GM23338 (cell line): ENCODE measurements around the gene PMEL. TPM values are rescaled to one million over a fixed set of nuclear protein-coding genes. Genes with fewer than 3 reads are reported as not detected.

Experiments
- ATAC-seq: fragments of 200-7000 bp; cut with Tn5 transposase; 3 replicates; pipeline ENCODE4 v1.9.1; 2020
- DNase-seq: peaks from one replicate; pipeline ENCODE4 v3.0.0-alpha.2; 2015; ENCODE audit warnings: low spot score
- H2AFZ ChIP-seq: fragments of 200-600 bp; sonication (generic); 2 replicates; pipeline ENCODE4 v1.8.0; 2016; ENCODE audit warnings: antibody characterized with exemption, mild to moderate bottlenecking, moderate library complexity
- H3F3A ChIP-seq: fragments of 200-600 bp; sonication (generic); replicated peaks from 2 replicates; pipeline ENCODE4 v1.8.0; 2017; ENCODE audit warnings: antibody characterized with exemption, mixed run types, low read depth
- H3K27ac ChIP-seq: fragments of 200-600 bp; sonication (generic); 2 replicates; pipeline ENCODE4 v1.6.1; 2016; ENCODE audit warnings: low read depth
- H3K27me3 ChIP-seq: fragments of 200-600 bp; sonication (generic); 2 replicates; pipeline ENCODE4 v1.8.0; 2016; ENCODE audit warnings: mild to moderate bottlenecking, mixed run types, moderate library complexity; ENCODE audit not compliant: insufficient read depth
- H3K36me3 ChIP-seq: fragments of 200-600 bp; sonication (generic); 2 replicates; pipeline ENCODE4 v1.8.0; 2016; ENCODE audit warnings: mild to moderate bottlenecking; ENCODE audit not compliant: insufficient read depth
- H3K4me1 ChIP-seq: fragments of 200-600 bp; sonication (generic); 2 replicates; pipeline ENCODE4 v1.8.0; 2016; ENCODE audit warnings: mild to moderate bottlenecking, moderate library complexity; ENCODE audit not compliant: insufficient read depth
- H3K4me2 ChIP-seq: fragments of 200-600 bp; sonication (generic); 2 replicates; pipeline ENCODE4 v1.7.1; 2017; ENCODE audit warnings: mixed run types
- H3K4me3 ChIP-seq: fragments of 200-600 bp; sonication (generic); 2 replicates; pipeline ENCODE4 v1.6.1; 2016; ENCODE audit warnings: mixed run types
- H3K79me2 ChIP-seq: fragments of 200-600 bp; sonication (generic); replicated peaks from 2 replicates; pipeline ENCODE4 v1.8.0; 2017; ENCODE audit warnings: mild to moderate bottlenecking; ENCODE audit not compliant: insufficient read depth
- H3K9me2 ChIP-seq: fragments of 200-600 bp; sonication (generic); 2 replicates; pipeline ENCODE4 v1.8.0; 2017; ENCODE audit not compliant: insufficient read depth
- H4K20me1 ChIP-seq: fragments of 200-600 bp; sonication (generic); replicated peaks from 2 replicates; pipeline ENCODE4 v1.8.0; 2017; ENCODE audit warnings: mild to moderate bottlenecking; ENCODE audit not compliant: insufficient read depth
- H3K27ac Mint-ChIP-seq: 2 replicates; pipeline ENCODE4 v1.8.0; 2020; ENCODE audit warnings: inconsistent platforms, mild to moderate bottlenecking, moderate library complexity, mixed read lengths
- H3K27me3 Mint-ChIP-seq: 3 replicates; pipeline ENCODE4 v1.8.0; 2022; ENCODE audit warnings: low read depth, mild to moderate bottlenecking, moderate library complexity, mixed read lengths, inconsistent platforms; ENCODE audit not compliant: insufficient read depth, poor library complexity
- H3K36me3 Mint-ChIP-seq: 3 replicates; pipeline ENCODE4 v1.8.0; 2021; ENCODE audit warnings: low read depth, mild to moderate bottlenecking, inconsistent platforms, moderate library complexity, mixed read lengths
- H3K4me1 Mint-ChIP-seq: 3 replicates; pipeline ENCODE4 v1.8.0; 2020; ENCODE audit warnings: mild to moderate bottlenecking, inconsistent platforms, mixed read lengths
- H3K4me3 Mint-ChIP-seq: 3 replicates; pipeline ENCODE4 v1.8.0; 2021; ENCODE audit warnings: moderate library complexity, mild to moderate bottlenecking, inconsistent platforms, mixed read lengths
- H3K9me3 Mint-ChIP-seq: 3 replicates; pipeline ENCODE4 v1.8.0; 2020; ENCODE audit warnings: moderate library complexity, mild to moderate bottlenecking, inconsistent platforms, mixed read lengths
- CREB1 ChIP-seq: fragments of 250-450 bp; sonication (Bioruptor Pico); IDR thresholded peaks from 2 replicates; pipeline ENCODE4 v1.5.0; 2020; ENCODE audit warnings: low read depth, mild to moderate bottlenecking, moderate library complexity
- EZH2 ChIP-seq: fragments of 200-600 bp; sonication (generic); IDR thresholded peaks from one replicate; pipeline ENCODE4 v1.8.0; 2017; ENCODE audit warnings: antibody characterized with exemption, mild to moderate bottlenecking, low read depth; ENCODE audit not compliant: unreplicated experiment
- EZH2phosphoT487 ChIP-seq: fragments of 200-600 bp; sonication (generic); IDR thresholded peaks from one replicate; pipeline ENCODE4 v1.8.1; 2018; ENCODE audit warnings: antibody characterized with exemption; ENCODE audit not compliant: unreplicated experiment
- NANOG ChIP-seq: IDR thresholded peaks from 2 replicates; pipeline ENCODE4 v1.6.1; 2016; ENCODE audit warnings: antibody characterized with exemption, borderline replicate concordance
- POLR2AphosphoS5 ChIP-seq: IDR thresholded peaks from 2 replicates; pipeline ENCODE4 v1.6.1; 2016; ENCODE audit warnings: antibody characterized with exemption, low read depth
- STAT1 ChIP-seq: IDR thresholded peaks from one replicate; pipeline ENCODE4 v1.6.1; 2016; ENCODE audit warnings: antibody characterized with exemption; ENCODE audit not compliant: unreplicated experiment
- ZNF331 ChIP-seq: fragments of 250-450 bp; sonication (Bioruptor Pico); IDR thresholded peaks from 2 replicates; pipeline ENCODE4 v1.5.0; 2020; ENCODE audit warnings: low read depth, mild to moderate bottlenecking, moderate library complexity
- polyA plus RNA-seq: library from polyadenylated mRNA; unstranded; fragments of >200 nt; fragmentation: Nextera tagmentation; extraction: Ambion mirVana; gene quantifications from 2 replicates; pipeline ENCODE4 v1.2.1, GENCODE V29; 2016
- total RNA-seq: library from RNA; depleted of rRNA; stranded (reverse); fragments of >200 nt; shearing (Covaris generic); gene quantifications from 2 replicates; pipeline ENCODE4 v1.2.3, GENCODE V29; 2014
- TF ChIP-seq, protein P1 (sequence below), 2 experiments: fragments of 200-600 bp in 1 of 2; sonication (generic) in 1 of 2; conservative IDR thresholded peaks; 2 replicates each; pipeline versions ENCODE4 v1.5.1 to v1.6.1; 2016 to 2017; ENCODE audit warnings: antibody characterized with exemption in 2 of 2, low read depth in 2 of 2, mild to moderate bottlenecking in 2 of 2, moderate library complexity in 1 of 2
- TF ChIP-seq, protein P2 (sequence below): fragments of 250-450 bp; sonication (Bioruptor Pico); IDR thresholded peaks from 2 replicates; pipeline ENCODE4 v1.5.0; 2020; ENCODE audit warnings: mild to moderate bottlenecking, moderate library complexity

Gene PMEL
- total and polyA plus RNA-seq, 2 experiments from 2014 or later, result 68.1 to 108 TPM

DNA sequence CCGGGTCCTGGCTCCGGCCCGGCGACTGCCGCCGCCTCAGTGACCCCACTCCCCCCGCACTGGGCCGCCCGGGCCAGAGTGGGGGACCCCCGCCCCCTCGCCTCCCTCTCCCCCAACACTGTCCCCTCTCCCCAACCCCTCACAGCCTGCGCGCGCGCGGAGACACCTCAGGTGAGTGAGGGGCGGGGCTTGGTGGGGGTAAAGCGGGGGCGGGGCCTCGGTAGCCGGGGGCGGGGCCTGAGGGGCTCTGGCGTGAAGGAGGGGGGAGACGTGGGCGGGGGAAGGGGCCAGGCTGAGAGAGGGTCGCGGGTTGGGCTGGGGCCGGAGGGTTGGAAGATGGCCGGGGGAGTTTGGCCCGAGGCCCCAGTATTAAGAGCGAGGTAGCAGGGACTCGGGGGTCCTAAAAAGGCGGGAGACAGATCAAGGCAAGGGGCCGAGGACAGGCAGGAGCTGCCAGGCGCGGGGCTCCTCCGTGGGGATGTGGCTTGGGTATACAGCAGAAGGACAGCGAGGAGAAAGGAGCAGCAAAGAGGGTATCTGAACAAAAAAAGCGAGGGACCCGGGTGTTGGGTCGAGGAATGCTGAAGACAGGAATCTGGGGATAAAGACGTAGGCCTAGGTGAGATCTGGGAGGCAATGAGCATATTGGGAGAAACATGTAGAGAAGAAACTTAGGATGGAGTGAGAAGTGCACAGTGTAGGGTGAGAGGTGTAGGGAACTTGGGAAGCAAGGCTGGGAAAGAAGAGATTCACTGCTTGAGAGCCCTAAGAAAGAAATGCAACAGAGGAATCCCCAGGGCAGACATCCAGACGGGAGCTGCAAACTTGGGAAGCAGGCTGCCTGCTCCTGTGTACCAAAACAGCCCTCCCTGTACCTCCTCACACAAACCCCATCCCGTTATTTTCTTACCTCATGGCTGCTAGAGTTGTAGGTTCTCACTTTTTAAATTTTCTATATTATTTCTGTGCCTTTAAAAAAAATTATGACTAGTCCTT is 42.0 kb upstream of the PMEL start:
- H3K4me1 Mint-ChIP-seq, result peaks cover 9% of the 10 kb centered on the region
- Histone ChIP-seq H3K9me2 (no peaks in the 10 kb centered on the region), H4K20me1 (no peaks in the 10 kb centered on the region), H3K79me2 (no peaks in the 10 kb centered on the region), H2AFZ (peak overlapping the region; percentile 93), H3K36me3 (no peaks in the 10 kb centered on the region), H3K27me3 (no peaks in the 10 kb centered on the region), H3K27ac (peak overlapping the region; percentile 94), H3K4me1 (peaks cover 5% of the 10 kb centered on the region), H3F3A (0 out of 2 replicates have a peak, but pooled peaks cover 12% of the 10 kb centered on the region), H3K4me2 (peak overlapping the region; percentile 100), H3K4me3 (peak overlapping the region; percentile 93)
- ATAC-seq, result peak; percentile 83
- 0 out of 2 replicates have a peak, but pooled peaks have one; percentile 2 for TF ChIP-seq CREB1 (CRISPR knock-in tag)
- TF ChIP-seq POLR2AphosphoS5, result peak; percentile 23; the same call in 1 of the 2 replicates
- TF ChIP-seq EZH2phosphoT487, result no peak
- DNase-seq, result peak; percentile 95
- peak overlapping the region; percentile 96 for H3K27ac Mint-ChIP-seq
- peaks cover 21% of the 10 kb centered on the region for H3K36me3 Mint-ChIP-seq
- H3K9me3 Mint-ChIP-seq, result no peaks in the 10 kb centered on the region
- H3K27me3 Mint-ChIP-seq, result peaks cover 13% of the 10 kb centered on the region
- H3K4me3 Mint-ChIP-seq, result peak overlapping the region; percentile 91

DNA sequence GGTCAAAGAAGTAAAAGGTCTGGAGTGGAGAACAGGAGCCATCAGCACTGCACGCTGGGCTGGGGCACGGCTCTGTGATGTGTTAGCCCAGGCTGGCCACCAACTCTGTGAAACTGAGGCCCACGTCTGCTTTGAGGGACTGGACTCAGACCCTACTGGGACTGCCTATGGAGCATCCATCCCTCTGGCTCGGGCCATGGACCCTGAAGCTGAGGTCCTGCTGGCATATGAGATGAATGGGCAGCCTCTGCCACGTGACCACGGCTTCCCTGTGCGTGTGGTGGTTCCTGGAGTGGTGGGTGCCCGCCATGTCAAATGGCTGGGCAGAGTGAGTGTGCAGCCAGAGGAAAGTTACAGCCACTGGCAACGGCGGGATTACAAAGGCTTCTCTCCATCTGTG is 38.4 kb upstream of the PMEL start:
- peaks cover 39% of the 10 kb centered on the region for H3K36me3 Mint-ChIP-seq
- H3K4me1 Mint-ChIP-seq, result peaks cover 4% of the 10 kb centered on the region; the same call in 2 of the 3 replicates
- no peaks in the 10 kb centered on the region for H3K36me3 ChIP-seq
- H3K9me3 Mint-ChIP-seq, result no peaks in the 10 kb centered on the region
- H3K27me3 ChIP-seq, result no peaks in the 10 kb centered on the region
- H4K20me1 ChIP-seq, result no peaks in the 10 kb centered on the region
- no peak overlapping the region for H3K27ac Mint-ChIP-seq
- H3K79me2 ChIP-seq, result no peaks in the 10 kb centered on the region
- H3K27me3 Mint-ChIP-seq, result peaks cover 15% of the 10 kb centered on the region
- DNase-seq, result no peak
- H3K4me3 Mint-ChIP-seq, result no peak overlapping the region; the same call in 2 of the 3 replicates
- H3K4me2 ChIP-seq, result no peak overlapping the region
- H3K4me3 ChIP-seq, result no peak overlapping the region
- no peak overlapping the region for H3K27ac ChIP-seq
- H3K9me2 ChIP-seq, result no peaks in the 10 kb centered on the region
- no peak overlapping the region for H2AFZ ChIP-seq
- 0 out of 2 replicates have a peak, but pooled peaks cover 12% of the 10 kb centered on the region for H3F3A ChIP-seq
- ATAC-seq, result no peak
- H3K4me1 ChIP-seq, result peaks cover 5% of the 10 kb centered on the region
- no peak for TF ChIP-seq EZH2phosphoT487
- TF ChIP-seq ZNF331 (CRISPR knock-in tag), result no peak
- TF ChIP-seq, protein P1, sequence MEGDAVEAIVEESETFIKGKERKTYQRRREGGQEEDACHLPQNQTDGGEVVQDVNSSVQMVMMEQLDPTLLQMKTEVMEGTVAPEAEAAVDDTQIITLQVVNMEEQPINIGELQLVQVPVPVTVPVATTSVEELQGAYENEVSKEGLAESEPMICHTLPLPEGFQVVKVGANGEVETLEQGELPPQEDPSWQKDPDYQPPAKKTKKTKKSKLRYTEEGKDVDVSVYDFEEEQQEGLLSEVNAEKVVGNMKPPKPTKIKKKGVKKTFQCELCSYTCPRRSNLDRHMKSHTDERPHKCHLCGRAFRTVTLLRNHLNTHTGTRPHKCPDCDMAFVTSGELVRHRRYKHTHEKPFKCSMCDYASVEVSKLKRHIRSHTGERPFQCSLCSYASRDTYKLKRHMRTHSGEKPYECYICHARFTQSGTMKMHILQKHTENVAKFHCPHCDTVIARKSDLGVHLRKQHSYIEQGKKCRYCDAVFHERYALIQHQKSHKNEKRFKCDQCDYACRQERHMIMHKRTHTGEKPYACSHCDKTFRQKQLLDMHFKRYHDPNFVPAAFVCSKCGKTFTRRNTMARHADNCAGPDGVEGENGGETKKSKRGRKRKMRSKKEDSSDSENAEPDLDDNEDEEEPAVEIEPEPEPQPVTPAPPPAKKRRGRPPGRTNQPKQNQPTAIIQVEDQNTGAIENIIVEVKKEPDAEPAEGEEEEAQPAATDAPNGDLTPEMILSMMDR (conservative IDR thresholded peaks at IDR 0.05; ENCODE audit: low read depth in 2 of 2), result no peak
- no peak for TF ChIP-seq STAT1
- TF ChIP-seq NANOG, result no peak
- TF ChIP-seq, protein P2, sequence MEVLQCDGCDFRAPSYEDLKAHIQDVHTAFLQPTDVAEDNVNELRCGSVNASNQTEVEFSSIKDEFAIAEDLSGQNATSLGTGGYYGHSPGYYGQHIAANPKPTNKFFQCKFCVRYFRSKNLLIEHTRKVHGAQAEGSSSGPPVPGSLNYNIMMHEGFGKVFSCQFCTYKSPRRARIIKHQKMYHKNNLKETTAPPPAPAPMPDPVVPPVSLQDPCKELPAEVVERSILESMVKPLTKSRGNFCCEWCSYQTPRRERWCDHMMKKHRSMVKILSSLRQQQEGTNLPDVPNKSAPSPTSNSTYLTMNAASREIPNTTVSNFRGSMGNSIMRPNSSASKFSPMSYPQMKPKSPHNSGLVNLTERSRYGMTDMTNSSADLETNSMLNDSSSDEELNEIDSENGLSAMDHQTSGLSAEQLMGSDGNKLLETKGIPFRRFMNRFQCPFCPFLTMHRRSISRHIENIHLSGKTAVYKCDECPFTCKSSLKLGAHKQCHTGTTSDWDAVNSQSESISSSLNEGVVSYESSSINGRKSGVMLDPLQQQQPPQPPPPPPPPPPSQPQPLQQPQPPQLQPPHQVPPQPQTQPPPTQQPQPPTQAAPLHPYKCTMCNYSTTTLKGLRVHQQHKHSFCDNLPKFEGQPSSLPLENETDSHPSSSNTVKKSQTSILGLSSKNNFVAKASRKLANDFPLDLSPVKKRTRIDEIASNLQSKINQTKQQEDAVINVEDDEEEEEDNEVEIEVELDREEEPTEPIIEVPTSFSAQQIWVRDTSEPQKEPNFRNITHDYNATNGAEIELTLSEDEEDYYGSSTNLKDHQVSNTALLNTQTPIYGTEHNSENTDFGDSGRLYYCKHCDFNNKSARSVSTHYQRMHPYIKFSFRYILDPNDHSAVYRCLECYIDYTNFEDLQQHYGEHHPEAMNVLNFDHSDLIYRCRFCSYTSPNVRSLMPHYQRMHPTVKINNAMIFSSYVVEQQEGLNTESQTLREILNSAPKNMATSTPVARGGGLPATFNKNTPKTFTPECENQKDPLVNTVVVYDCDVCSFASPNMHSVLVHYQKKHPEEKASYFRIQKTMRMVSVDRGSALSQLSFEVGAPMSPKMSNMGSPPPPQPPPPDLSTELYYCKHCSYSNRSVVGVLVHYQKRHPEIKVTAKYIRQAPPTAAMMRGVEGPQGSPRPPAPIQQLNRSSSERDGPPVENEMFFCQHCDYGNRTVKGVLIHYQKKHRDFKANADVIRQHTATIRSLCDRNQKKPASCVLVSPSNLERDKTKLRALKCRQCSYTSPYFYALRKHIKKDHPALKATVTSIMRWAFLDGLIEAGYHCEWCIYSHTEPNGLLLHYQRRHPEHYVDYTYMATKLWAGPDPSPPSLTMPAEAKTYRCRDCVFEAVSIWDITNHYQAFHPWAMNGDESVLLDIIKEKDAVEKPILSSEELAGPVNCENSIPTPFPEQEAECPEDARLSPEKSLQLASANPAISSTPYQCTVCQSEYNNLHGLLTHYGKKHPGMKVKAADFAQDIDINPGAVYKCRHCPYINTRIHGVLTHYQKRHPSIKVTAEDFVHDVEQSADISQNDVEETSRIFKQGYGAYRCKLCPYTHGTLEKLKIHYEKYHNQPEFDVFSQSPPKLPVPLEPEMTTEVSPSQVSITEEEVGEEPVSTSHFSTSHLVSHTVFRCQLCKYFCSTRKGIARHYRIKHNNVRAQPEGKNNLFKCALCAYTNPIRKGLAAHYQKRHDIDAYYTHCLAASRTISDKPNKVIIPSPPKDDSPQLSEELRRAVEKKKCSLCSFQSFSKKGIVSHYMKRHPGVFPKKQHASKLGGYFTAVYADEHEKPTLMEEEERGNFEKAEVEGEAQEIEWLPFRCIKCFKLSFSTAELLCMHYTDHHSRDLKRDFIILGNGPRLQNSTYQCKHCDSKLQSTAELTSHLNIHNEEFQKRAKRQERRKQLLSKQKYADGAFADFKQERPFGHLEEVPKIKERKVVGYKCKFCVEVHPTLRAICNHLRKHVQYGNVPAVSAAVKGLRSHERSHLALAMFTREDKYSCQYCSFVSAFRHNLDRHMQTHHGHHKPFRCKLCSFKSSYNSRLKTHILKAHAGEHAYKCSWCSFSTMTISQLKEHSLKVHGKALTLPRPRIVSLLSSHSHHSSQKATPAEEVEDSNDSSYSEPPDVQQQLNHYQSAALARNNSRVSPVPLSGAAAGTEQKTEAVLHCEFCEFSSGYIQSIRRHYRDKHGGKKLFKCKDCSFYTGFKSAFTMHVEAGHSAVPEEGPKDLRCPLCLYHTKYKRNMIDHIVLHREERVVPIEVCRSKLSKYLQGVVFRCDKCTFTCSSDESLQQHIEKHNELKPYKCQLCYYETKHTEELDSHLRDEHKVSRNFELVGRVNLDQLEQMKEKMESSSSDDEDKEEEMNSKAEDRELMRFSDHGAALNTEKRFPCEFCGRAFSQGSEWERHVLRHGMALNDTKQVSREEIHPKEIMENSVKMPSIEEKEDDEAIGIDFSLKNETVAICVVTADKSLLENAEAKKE (CRISPR knock-in tag), result no peak
- no peak for TF ChIP-seq CREB1 (CRISPR knock-in tag)
- no peak for TF ChIP-seq EZH2
